Epithelial cell of esophagus (primary cell): ENCODE results near the gene LYPD3.

ENCODE experiments used
- DNase-seq: peaks from one replicate; pipeline ENCODE4 v3.0.0; 2010; ENCODE audit warnings: low read depth
- H3K4me3 ChIP-seq: 2 replicates; pipeline ENCODE4 v1.5.1; 2011; ENCODE audit warnings: mild to moderate bottlenecking, low read length, control low read depth
- TF ChIP-seq, protein P1 (sequence below): IDR thresholded peaks from 2 replicates; pipeline ENCODE4 v1.5.1; 2011; ENCODE audit warnings: low read depth, mild to moderate bottlenecking, low read length, control low read depth, inconsistent platforms; ENCODE audit not compliant: insufficient read depth; ENCODE audit errors: missing control alignments

Gene LYPD3

DNA sequence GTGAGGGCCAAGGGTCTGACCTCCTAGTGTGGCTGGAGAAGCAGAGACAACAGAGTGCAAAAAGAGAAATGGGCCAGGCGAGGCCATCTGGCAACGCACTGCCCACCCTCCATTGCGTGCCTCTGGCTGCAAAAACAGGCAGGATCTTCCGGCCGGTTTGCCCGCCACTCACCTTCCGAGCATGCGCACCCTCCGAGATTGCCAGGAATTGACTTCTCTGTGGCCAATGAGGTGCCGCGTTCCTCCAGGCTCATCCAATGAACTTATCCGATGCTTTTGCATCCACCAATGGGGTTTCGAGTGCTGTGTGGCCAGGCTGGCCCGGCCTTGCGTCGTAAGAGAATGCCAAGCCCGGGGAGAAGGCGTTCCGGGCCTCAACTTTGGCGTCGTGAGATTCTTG, 50.9 kb downstream of the LYPD3 start, which contains the start of gene TEX101:
TSS of gene TEX101 (plus strand) at position 337 of the 400 bp plus-strand sequence. CDS start 1,030 bp downstream, outside the sequence.
- DNase-seq: no peak
- TF ChIP-seq, protein P1, sequence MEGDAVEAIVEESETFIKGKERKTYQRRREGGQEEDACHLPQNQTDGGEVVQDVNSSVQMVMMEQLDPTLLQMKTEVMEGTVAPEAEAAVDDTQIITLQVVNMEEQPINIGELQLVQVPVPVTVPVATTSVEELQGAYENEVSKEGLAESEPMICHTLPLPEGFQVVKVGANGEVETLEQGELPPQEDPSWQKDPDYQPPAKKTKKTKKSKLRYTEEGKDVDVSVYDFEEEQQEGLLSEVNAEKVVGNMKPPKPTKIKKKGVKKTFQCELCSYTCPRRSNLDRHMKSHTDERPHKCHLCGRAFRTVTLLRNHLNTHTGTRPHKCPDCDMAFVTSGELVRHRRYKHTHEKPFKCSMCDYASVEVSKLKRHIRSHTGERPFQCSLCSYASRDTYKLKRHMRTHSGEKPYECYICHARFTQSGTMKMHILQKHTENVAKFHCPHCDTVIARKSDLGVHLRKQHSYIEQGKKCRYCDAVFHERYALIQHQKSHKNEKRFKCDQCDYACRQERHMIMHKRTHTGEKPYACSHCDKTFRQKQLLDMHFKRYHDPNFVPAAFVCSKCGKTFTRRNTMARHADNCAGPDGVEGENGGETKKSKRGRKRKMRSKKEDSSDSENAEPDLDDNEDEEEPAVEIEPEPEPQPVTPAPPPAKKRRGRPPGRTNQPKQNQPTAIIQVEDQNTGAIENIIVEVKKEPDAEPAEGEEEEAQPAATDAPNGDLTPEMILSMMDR: no peak

DNA sequence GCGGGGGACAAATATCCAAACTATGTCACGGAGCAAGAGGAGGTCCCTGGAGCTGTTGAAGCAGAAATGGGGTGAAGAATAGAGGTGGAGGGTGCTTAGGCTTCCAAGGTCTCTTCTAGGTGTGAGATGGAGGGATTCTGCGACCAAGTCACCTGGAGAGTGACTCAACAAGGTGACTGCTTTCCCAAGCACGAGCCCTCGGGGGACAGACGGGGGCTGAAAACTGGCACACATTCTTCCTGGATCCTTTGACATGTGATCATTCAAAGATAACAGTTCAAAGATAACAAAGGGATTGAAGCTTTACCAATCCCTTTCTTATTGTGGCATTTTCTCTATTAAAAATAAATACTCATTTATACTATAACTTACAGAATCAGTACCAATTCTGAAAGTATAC, 53.0 kb downstream of the LYPD3 start:
- TF ChIP-seq, protein P1: no peak
- H3K4me3 ChIP-seq: no peak overlapping the region
- DNase-seq: no peak

More for the DNA sequence above, 50.9 kb downstream of the LYPD3 start, which contains the start of gene TEX101:
- H3K4me3 ChIP-seq: no peak within 1 kb of the TSS
